NCI-H1105 treated with DMSO at 0.1 percent for 48 hours (cell line): ENCODE measurements around the gene AAR2.
A peak's percentile ranks its signal among the peaks of the same experiment; 100 is the strongest.

ENCODE experiments used
- DNase-seq: peaks from one replicate; lab custom pipeline; 2025; lab: John Stamatoyannopoulos, UW

Gene AAR2

DNA sequence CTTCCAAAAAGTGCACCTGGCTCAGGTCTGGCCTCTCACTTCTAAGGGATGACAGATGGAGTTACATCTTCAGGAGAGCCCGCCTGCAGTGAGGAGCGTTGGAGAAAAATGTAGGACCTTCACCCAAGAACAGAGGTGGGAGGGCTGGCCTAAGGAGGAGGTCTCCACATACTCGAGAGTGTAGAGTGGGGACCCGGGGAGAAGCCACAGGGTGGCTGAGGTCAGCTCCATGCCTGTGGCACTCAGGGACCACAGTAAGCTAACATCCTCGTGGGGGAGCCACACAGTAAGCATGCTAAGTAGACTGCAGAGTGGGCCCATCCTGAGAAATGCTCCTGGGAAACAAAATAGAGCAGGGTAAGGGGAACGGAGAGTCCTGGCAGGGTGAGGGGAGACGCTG is 24.0 kb downstream of the AAR2 start:
- DNase-seq: no peak

DNA sequence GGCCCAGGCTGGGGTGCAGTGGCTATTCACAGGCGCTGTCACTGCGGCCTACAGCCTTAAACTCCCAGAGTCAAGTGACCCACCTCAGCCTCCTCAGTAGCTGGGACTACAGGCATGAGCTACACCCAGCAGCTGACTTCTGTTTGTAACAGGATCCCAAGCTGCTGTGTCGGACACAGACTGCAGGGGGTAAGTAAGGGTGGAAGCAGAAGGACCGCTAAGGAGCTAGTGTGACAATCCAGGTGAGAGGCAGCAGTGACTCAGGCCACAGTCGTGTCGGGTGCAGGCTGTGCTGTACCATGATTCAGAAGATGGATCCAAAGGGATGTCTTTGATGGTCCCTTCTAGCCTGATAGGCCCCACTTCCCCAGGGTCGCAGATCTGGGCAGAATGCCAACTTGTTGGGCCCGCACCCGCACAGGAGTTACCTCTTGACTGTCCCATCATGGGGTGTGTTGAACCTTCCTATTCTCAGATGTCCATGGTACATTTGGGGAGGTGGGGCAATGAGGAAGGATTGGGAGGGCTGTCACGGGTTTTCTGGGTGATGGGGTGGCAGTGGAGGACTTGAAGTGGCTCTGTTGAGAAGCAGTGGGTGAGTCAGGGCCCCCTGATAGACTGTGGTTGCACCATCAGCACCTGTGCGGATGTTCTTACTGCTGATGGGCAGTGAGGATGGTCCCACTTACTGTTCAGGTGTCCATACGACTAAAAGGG is 25.3 kb downstream of the AAR2 start:
- DNase-seq: no peak

DNA sequence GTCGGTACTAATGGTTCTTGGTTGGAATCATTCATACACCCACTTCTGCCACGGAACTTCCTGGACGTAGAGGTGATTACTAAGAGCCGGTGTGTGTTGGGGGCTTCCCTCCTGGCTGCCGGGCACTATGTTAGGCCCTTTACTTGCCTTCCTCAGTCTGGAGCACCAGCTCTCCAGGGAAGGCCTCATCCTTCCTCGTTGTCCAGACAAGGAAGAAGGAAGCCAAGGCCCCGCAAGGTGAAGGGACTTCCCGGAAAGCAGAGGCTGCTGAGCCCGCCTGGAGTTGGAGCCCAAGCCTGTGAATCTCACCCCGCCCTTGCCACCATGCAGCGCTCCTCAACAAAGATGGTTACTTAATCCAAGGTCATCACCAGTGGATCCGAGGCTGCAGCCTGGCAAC is 26.2 kb downstream of the AAR2 start:
- DNase-seq: no peak

DNA sequence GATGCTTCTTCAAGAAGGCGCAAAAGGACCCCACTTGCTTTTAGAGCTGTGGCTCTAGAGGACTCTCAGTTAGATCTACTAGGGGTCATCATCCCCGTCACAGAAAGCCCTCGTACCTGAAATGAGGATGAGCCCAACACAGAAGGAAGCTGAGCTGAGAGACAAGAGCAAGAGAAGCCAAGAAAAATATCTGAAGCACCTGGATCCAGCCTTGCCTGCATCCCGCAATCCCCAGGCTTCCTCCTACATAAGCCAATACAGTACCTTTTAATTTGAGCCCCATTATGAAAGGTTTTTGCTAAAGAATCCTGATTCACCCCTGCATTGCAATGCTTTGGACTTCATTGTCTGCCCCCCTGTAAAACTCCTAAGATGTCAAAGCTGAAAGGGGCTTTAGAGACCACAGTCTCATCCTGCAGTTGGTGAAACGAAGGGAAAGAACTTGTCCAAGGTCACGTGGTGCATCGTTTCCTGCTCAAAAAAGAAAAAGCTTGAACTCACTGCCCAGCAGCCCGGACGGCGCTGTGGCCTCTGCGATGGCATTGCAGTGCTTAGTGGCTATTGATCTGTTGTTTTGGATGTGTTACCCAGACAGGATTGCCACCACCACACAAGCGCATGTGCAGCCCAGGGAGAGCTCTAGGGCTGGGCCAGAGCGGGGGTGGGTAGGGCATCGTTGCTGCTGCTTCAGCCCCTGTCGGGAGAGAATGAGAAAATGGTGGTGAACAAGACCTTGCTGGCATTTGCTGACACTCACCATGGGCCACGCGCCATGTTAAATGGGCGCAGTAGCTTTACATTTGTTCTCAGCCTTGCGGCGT is 28.4 kb downstream of the AAR2 start:
- no peak for DNase-seq

DNA sequence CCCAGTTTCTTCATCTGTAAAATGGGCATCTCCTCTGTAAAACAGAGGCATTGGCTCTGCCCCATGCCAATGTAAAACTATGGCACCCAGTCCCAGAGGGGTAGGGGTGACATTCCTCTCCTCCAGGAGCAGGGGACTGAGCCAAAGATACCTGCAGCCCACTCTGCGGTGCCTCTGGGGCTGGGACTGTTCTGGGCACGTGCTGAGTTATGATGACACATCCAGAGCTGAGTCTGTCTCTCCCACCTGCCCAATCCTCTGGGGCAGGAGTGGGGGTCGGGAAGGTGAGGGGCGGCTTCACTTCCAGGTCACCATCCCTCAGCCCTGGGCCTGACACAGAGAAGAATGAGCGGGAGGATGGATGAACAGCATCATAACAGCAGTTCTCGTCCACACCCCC is 29.9 kb downstream of the AAR2 start:
- no peak for DNase-seq

DNA sequence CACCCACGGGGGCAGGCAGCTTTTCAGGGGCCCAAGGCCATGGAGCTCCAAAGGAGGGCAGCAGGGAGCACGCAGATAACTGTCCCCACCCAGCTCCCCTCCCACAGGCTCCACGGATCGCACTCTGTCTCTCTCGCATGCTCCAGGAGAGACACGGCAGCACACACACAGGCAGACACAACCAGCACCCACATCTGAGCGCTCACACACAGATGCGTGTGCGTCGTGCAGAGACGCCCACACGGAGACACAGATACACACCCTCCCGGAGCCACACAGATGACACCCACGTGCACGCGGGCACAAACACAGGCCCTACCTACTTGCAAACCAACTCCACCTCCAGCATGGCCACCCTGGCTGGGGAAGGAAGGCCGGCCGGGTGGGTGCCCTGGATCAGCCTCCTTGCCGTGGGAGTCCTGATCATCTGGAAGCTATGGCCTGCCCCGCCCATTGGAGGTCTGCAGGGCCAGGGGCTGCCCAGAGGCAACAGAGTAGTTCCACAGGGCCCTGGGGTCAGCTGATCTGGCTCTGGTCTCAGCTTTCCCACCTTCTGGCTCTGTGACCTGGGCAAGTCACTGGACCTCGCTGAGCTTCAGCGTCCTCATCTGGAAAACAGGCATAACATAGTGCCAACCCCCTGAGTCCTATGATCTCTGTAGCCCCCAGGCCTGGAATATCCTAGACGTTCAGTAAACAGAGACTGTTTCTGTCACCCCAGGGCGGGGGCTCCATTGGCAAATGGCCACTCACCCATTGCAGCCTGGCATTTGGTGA is 31.5 kb downstream of the AAR2 start:
- DNase-seq: no peak

DNA sequence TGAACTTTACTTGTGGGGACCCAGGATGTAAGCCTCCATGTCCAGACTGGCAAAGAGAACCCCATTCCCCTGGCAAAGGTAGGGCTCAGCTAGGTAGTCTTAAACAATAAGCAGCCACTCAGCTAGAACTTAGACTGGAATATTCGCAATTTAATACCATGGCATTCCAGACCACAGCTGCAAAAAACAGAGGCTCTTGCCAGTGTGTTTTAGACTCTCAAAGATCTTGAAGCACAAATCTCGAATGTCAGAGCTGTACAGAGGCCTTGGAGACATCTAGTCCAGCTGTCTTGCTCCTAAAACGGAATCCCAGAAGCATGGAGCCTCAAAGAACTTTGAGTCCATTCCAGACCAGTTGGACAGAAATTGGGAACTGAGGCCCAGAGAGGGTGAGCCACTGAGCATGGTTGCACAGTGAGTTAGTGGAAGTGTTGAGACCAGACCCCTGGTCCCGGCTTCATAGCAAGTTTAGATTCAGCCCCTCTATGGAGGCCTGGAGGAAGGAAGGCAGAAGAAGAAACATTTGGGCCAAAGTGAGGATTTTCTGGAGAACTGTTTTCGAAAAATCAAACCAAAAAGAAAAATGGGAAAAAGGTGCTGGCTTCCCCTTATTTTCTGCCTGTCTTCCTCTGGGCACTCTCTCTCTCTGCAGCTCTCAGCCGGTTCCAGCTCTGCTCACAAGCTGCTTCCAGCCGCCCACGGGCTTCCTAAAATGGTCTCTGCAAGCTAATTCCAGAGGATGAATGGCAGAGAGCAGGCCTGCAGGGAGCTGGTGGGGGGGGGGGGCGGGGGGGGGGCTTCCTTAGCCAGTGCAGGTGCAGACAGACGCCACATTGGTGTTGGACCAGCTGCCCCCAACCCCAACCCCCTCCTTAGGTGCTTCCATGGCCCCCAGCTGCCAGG is 32.4 kb downstream of the AAR2 start:
- DNase-seq: no peak

DNA sequence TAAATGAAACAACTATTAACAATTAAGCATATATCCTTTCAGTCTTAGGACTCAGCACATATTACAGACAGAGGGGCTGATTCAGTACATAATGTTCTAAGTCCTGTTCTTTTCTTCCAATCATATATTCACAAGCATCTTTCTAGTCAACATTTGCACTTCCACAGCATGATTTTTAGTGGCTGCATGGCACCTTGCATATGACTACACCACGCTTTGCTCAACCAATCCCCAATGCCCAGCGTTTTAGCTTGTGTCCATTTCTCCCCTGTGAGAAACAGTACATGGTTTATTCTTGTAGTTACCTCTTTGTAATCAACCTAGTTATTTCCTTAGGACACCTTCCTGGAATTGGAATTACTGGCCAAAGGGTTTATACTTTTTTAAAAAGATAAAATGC is 33.2 kb downstream of the AAR2 start:
- DNase-seq: no peak

DNA sequence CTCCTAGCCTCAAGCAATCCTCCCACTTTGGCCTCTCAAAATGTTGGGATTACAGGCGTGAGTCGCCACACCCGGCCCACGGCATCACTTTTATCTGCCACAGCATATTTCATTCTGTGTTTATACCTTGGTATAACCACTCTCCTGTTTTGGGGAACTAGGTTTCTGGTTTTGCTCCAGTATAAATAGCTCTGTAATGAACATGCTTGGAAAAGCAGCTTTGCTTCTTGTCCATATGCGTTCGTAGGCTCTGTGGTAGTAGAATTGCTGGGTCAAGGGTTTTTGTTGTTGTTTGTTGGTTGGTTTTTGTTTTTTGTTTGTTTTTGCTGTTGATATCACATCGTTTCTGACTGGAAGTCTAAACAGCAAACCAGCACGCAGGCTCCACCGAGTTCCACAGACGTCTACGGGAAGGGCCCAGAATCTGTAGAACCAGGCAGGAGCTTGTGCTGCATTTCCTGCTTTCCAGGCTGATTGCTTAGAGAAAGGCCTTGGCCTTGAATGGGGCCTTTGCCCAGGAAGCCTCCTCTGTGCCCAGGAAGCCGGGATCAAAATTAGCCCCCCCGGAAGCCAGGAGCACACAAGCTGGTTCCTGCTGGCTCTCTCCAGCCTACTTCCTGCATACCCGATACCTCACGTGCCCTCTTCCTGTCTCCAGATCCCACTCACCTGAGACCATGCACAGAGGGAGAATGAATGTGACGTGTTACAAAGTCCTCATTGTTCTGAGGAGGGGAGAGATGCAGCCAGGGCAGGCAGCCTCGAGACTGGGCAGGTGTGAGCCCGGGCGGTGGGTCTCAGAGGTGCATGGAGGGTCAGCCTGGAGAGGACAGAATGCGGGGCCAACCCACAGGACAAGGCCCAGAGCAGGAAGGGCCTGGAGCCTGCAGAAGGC is 34.7 kb downstream of the AAR2 start:
- DNase-seq: no peak

DNA sequence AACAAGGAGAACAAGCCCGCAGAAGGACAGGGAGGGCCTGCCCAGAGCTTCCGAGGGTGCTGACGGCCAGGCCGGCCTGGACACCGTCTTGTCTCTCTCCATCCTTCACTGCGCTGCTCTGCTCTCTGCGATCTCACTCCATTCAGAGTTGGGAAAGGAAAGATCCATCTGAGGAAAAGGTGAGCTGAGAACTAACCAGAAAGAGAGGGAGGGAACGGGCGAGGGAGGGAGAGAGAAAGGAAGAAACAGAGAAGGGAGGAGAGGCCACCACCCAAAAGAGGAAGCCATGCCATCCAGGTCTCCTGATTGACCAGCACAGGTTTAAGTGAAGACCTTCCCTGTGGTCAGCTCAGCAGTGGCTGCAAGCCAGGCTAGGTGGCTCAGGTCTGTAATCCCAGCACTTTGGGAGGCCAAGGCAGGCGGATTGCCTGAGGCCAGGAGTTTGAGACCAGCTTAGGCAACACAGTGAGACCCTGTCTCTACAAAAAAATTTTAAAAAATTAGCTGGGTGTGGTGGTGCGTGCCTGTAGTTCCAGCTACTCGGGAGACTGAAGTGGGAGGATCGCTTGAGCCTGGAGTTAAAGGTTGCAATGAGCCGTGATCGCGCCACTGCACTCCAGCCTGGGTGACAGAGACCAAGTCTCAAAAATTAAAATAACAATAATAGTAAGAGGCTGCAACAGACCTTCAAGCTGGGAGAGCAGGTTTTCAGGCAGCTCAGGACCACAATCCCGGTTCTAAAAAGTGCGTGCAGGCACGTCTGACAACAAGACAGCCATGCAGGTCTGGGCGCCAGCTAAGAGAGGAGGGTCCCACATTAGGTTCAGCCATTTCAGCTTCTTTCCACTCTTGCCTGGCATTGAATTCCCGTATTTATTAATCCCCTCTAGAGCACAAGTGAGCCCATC is 35.6 kb downstream of the AAR2 start:
- DNase-seq: no peak

DNA sequence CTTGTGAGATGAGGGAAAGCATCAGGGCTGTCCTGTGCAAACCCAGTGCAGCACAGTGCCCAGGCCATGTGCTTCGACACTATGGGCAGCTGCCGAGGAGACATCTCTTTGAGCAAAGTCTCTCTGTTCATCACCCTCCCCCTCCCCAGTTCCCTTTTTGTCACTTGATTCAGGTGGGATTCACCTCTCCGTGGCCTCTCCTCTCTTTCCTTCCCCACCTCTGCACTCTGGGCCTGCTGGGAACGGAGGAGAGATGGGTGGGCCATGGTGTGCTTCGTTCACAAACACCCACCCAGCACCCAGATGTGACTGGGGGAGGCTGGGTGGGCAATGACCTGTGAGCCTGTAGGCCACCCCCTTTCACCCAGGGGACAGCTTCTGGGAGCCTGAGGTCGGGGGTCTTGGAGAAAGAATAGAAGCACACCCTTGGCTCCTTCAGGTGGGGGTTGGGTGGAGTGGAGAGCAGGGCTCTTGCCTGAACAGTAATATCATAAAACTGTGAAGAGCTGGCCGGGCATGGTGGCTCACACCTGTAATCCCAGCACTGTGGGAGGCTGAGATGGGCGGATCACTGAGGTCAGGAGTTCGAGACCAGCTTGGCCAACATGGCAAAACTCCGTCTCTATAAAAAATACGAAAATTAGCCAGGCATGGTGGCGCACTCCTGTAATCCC is 36.4 kb downstream of the AAR2 start:
- DNase-seq: no peak

DNA sequence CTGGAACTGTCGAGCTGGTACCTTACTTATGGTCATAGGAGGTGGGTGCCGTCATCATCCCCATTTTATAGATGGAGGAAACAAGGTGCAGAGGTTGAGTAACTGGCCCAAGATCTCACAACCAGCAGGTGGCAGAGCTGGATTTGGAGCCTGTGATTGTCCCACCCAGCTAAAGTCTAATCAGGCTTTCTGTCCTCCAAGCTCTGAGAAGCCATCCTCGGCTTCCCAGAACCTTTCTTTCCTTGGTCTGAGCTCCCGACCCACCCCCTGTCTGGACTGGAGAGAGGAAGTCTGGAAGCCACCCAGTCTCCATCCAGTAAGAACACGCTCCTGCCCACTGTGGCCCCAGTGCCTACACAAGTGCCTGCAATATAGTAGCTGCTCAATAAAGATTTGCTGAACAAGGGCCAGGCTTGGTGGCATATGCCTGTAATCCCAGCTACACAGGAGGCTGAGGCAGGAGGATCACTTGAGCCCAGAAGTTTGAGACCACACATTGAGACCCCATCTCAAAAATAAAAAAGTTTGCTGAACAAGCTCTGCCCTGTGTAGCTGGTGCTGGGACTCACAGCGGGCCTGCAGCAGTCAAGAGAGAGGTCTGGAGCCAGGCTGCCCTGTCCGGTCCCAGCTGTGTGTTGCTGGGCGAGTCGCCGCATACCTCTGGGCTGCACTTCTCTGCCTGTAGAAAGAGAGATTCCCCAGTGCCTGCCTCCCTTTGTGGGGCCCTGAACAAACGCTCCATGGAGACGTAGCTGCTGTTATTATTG is 37.3 kb downstream of the AAR2 start:
- peak; percentile 1 for DNase-seq

DNA sequence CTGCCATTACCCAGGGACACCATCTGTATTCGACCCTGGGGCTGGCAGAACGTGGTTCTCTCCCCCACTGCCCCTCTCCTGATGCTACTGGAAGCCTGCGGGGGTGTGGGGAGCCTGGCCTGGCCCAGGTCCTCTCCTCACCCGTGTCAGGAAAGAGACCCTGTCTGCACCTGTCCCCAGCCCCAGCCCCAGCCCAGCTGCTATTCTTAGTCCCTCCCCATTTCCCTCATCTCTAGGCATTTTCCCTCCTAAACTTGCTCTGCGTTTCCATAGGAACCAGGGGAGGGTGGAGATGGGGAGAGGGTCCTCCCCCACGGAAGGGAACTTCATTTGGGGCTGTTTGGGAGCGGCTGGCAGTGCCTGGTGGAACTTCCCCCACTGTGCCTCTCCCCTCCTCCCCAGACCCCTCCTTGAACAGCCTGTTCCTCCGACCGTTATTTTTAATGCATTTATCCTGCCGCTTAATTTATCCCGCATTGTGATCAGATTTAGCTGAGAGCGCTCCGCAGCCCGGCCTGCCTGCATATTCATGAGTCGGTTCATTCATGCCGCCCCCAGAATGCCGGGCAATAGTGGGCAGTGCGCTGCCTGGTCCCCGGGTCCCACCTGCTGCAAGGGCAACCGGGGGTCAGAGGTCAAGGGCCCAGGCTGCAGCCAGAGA is 38.0 kb downstream of the AAR2 start:
- no peak for DNase-seq

DNA sequence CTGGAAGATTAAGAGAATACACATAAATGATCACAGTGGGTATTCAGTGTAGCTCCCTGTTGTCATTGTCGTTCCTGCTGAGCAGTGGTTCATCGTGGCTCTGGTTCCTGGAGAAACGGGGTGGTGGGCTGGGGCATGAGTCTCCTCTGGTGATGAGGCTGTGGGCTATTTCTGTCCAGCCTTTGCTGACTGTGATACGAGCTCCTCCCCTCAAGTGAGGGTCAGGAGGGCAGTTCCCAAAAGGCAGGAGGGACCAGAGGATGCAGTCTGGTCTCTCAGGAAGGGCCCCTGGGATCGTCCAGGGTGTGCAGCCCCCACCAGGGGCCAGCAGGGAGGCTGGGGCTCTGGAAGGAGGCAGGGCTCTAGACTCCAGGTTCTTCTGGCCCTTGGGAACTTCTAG is 38.7 kb downstream of the AAR2 start:
- no peak for DNase-seq

DNA sequence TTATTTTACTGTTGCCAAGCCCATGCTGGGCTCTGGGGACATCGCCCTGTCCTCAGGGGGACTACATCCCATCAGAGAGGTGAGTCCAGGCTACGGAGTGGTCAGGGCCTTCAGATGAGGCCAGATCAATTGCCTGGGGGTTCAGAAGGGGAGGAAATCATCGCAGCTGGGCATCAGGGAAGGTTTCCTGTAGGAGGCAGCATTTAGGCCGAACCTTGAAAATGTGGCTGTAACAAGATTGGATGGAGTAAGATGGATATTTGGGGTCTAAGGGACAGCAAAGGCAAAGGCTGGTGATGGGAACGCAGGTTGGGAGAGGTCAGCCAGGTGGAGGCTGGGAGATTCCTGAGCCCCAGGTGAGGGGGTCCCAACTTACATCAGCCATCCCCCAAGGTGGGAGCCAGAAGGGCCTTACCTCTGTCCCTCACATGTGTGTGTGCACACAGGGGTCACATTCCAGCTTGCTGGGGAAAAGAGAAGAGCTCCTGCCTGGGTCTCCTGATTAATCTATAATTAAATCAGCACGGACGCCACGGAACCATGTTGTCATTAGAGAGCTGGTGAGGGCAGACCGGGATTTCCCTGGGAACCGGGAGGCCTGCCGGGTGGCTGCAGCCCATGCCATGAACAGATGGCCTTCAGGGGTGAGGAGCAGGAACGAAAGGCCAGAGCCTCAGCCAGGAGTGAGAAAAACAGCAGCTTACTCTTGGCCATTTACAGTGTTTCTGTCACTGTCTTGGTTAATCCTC is 39.3 kb downstream of the AAR2 start:
- no peak for DNase-seq

DNA sequence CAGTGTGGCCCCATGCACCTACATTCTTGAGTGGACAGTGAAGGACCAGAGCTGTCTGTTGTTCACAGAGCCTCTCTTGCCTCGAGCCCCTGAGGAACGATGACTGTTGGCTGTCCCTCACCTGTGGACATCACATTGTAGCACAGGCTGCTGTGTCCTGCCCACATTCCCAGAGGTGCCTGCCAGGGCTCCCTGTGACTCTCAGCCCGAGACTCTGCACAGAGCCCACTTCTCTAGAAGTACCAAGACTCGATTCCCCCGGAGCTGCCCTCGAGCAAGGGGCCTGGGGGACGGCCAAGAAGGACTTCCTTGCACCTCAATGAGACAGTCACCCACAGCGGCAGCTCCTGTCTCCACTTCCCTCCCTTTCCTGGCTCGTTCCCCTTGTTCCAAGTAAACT is 41.3 kb downstream of the AAR2 start:
- DNase-seq: no peak

DNA sequence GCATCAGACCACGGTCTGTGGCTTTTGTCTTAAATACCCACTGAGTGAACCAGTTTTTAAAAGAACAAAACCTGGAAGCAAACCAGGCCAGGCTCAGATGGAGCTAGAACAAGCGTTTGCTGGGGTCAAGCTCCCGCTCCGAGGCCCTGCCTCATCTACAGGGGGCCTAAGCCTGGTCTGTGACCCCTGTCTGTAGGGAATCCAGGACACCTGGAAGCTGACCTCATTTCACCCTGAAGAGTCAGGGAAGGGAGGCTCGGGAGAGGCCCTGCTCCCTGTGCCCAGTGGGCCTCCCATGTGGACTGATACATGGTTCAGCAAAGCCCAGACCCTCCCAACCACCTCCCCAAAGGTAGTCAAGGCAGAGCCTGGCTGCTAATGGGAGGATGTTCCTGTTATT is 43.1 kb downstream of the AAR2 start:
- DNase-seq: no peak
